GM08714 (cell line): ENCODE results near the gene CD99L2.

Source experiments
- H3K4me3 ChIP-seq: fragments of 200-500 bp; sonication (Bioruptor generic); 2 replicates; pipeline ENCODE4 v1.5.1; 2014; ENCODE audit warnings: mild to moderate bottlenecking, low read length, inconsistent platforms
- ZNF274 ChIP-seq: IDR thresholded peaks from 2 replicates; pipeline ENCODE4 v1.6.1; 2012; ENCODE audit warnings: mild to moderate bottlenecking, low read depth, low read length

CD99L2 gene

DNA sequence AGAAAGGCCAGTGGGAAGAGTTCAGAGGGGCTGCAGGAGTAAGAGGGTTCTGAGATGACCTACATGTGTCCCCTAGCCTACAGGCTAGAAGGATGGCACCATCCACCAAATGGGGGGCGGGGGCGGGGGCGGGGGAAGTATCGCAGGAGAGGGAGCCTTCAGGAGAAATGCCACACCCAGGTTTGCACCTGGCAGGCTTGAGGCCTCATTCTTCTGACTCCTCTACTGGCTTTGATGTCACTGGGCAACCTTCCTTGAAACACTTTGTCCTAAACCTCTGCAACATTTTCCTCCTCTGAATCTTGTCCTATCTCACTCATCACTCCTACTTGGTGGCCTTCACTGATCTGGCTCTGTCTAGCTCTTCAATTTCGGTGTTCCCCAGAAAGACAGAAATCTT lies 24.0 kb downstream of the CD99L2 start:
- no peak overlapping the region for H3K4me3 ChIP-seq
- no peak for TF ChIP-seq ZNF274

DNA sequence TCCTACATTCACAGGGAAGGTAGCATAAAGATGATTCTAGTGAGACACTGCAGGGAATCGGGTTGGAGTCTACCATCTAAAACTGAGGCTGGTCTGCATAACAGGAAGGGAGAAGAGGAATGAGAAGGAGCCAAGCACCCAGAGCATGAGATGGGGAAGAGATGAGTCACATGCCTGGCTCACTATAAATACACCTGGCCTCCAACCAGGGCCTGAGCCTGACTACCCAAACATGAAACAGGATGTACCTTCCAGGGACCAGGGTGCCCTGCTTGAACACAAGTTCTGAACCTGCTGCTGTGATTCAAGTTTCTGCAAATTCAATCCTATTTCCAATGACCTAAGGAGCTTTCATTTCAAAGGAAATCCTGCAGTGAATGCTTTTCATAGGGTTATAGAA lies 24.9 kb downstream of the CD99L2 start:
- H3K4me3 ChIP-seq = no peak overlapping the region
- TF ChIP-seq ZNF274 = no peak

DNA sequence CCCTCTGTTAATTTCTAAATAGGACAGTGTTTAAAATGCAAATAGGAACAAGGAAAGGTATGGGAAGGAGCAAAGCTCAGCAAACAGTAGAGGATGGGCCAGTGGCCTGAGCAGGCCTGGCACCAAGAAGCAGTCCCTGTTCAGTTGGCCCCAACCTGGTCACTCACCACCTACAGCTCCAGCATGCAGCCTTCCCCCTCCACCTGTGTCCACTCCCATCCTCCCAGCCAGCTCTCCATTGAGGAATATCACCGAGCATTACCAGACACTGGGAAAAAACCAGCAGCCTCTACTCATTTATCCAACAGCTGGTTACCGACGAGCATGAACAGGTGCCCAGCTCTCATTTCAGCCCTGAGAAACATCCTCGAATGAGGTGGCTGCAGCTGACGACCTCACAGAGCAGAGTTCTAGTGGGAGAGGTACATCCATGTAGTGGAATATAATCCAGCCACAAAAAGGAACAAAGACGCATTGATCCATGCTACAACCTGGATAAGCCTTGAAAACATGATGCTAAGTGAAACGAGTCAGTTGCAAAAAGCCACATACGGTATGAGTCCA lies 25.6 kb downstream of the CD99L2 start:
- H3K4me3 ChIP-seq = no peak overlapping the region
- TF ChIP-seq ZNF274 = no peak

DNA sequence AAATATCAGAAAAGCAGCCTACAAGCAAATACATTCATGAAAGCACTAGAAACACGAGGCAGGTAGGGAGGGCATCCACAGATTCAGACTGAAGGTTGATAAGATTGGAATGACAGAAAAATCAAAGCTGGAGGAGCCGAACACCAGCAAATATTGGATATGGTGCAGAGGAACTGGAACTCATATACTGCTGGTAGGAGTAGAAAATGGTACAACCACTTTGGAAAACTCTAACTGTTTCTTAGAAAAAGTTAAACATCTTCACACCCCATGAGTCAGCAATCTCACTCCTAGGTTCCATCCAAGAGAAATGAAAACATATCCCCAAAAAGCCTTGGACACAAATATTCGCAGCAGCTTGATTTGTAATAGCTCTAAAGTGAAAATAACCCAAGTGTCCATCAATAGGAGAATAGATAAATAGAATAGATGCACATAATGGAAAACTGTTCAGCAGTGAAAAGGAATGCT lies 27.1 kb downstream of the CD99L2 start:
- TF ChIP-seq ZNF274 = no peak
- H3K4me3 ChIP-seq = no peak overlapping the region

DNA sequence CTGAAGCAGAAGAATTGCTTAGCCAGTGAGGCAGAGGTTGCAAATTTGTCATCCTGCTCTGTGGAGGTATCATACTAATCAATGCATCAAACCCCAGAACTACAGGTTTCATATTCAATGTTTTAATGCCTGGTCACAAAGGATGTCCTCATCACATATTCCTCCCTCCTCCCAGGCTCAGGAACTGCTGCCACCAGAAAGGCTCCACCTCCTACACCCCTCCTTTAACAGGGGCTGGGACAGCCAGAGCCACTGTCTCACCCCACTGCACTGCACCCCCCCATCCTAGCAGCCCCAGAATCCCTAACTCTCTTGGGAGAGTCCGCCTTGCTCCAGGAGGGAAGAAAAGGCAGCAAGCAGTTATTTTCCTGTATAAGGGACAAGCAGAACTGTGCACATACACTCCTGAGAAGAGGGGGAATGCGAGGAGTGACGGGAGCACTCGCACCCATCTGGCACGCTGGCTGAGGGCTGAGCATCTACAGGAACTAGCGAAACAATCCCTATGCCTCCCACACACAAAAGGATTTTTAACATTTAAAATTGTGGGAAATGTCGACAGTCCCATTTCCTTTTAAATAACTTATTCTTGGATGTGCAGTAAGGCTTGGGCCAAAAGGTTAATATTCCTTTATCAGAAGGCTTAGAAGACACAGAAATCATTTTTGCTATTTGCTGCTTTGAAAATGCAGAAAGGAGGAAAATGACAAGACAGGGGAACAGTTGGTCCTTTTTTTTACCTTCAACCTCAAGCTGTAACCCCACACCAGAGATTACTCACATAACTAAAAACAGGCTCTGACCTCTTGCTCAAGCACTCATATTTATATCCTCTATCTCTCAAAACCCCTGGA lies 27.8 kb downstream of the CD99L2 start:
- no peak overlapping the region for H3K4me3 ChIP-seq
- TF ChIP-seq ZNF274 = no peak

DNA sequence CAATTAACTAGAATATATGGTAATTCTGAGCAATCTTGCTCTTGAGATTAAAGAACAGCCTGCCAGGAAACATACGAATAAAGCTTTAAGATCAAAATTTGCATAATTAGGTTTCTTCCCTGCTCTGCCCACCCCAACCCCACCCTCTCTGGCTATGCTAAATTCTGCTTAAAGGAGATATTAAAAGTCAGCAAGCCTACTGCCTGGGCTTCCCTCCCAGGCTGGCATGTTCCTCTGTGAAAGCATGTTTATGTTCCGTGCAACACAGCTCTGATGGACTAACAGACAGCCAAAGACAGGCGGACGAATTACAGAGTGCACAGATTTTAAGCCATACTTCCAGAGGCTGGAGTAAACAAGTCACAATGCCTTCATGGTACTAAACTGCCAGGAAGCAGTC lies 28.4 kb downstream of the CD99L2 start:
- no peak overlapping the region for H3K4me3 ChIP-seq
- TF ChIP-seq ZNF274 = no peak

DNA sequence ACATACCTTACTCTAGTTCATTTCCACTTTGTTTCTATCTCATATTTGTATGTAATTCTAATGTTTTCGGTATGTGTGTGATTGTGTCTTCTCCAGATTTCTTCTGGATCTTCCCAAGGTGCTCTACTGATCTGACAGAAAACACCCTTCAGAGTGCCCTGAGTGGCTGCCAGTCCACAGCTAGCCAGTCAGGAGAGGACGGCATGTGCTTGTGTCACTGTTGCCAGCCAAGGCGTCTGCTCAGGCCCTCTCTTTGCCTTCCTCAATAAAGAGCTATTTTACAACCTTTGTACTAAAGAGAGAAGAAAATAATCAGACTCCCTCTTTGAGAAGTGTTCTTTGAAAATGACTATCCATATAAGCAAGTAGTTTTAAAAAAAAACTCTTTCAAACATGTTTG lies 29.0 kb downstream of the CD99L2 start:
- no peak for TF ChIP-seq ZNF274
- H3K4me3 ChIP-seq = no peak overlapping the region

DNA sequence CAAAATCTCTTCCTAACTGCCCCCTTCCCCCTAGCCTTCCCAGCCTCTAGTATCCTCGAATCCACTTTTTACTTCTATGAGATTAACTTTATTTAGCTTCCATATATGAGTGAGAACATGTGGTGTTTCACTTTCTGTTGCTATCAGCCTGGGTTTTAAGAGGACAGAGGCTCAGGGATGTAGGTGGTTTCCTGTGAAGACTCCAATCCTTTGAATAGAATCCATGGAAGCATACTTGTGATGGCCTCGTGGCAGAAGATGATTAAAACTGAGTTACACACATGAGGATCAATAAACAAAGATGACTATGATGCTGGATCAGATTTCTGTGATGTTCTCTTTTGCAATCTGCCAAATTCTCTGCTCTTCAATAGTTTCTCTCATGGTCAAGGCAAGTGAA lies 29.8 kb downstream of the CD99L2 start:
- no peak for TF ChIP-seq ZNF274
- H3K4me3 ChIP-seq = no peak overlapping the region

DNA sequence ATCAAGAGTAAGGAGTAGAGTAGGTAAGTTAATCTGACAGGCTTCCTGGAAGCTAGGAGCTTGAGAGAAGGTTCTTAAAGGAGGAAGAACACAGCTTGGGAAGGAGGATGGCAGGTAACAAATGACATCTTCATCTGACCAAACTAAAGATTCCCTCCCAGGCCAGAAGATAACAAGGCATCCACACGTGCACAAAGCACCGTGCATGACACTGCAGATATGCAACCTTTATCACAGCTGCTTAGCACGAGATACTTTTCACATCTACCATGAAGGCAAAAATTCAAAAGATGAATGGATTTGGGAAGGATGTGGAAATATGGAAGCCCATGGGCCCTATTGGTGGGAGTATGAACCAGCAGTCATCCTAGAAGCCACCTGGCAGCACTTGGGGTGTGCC lies 34.3 kb downstream of the CD99L2 start:
- TF ChIP-seq ZNF274 = no peak
- no peak overlapping the region for H3K4me3 ChIP-seq

DNA sequence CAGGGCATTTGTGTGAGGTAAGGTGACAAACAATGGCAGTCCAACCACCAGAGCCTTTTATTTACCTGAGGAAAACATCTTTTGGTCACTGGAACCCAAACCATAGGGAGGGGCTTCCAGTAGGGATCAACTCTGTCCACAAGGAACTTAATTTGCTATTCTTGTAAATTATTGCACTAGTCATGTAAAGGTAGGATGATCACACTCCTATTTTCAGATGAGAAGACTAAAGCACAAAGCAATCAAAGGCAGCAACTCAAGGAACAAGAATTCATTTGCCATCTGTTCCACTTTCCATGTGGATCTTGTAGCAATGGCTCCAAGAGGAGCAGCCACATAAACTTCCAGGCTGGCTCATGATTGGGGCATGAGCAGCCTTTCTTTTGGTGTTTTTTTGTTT lies 35.3 kb downstream of the CD99L2 start:
- H3K4me3 ChIP-seq = no peak overlapping the region
- TF ChIP-seq ZNF274 = no peak

DNA sequence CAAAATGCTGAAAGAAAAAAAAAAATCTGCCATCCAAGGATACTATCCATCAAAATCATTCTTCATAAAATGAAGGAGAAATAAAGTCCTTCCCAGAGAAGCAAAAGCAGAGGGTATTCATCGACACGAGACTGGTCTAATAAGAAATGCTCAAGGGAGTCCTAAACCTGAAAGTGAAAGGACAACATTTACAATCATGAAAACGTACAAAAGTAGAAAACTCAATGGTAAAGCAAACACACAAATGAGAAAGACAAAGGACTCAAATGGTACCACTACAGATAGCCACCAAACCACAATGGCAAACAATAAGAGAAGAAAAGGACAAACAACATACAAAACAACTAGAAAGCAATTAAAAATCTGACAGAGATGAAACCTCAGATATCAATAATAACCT lies 41.0 kb downstream of the CD99L2 start:
- no peak overlapping the region for H3K4me3 ChIP-seq
- no peak for TF ChIP-seq ZNF274

DNA sequence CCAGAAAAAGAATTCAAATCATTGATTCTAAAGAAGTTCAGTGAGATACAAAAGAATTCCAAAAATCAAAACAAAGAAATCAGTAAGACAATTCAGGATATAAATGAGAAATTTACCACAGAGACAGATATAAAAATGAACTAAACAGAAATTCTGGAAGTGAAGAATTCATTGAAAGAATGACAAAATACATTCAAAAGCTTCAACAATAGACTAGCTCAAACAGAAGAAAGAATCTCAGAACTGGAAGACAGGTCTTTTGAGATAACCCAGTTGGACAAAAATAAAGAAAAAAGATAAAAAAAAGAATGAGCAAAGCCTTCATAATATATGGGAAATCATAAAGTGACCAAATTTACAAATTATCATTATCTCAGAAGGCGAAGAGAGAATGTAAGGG lies 41.7 kb downstream of the CD99L2 start:
- H3K4me3 ChIP-seq = no peak overlapping the region
- TF ChIP-seq ZNF274 = no peak

DNA sequence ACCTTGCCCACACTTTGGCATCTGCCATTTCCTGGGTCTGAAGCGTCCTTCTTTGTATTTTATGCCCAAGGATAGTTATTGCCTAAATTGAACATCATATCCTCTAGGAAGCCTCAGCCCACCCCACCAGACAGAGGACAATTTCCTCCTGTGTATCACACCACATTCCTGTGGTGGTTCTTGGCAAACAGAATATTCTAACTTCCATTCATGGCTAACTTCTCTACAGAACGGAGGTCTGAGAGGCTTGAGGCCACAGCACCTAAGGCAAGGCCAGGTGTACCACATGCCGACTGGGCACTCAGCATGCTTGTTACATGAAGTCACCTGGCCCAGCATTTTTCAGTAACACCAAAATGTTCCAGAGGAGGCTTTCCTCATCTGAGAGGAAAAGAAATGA lies 42.4 kb downstream of the CD99L2 start:
- no peak for TF ChIP-seq ZNF274
- H3K4me3 ChIP-seq = no peak overlapping the region

DNA sequence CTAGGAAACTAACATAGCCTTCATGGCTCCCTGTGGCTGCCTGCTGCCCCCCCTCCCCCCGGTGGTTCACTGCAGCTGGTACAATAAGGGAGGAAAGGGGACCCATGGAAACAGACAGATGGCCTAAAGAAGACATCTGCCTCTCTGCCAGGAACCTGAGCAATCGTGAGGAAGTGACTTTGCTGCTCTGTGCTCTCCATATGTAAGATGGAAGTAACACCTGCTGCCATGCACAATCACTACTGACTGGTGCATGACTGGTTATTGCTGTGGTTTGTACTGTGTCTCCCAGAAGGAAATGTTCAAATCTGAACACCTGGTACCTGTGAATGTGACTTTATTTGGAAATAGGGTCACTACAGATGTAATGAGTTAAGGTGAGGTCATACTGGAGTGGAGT lies 43.6 kb downstream of the CD99L2 start:
- TF ChIP-seq ZNF274 = no peak
- H3K4me3 ChIP-seq = no peak overlapping the region

DNA sequence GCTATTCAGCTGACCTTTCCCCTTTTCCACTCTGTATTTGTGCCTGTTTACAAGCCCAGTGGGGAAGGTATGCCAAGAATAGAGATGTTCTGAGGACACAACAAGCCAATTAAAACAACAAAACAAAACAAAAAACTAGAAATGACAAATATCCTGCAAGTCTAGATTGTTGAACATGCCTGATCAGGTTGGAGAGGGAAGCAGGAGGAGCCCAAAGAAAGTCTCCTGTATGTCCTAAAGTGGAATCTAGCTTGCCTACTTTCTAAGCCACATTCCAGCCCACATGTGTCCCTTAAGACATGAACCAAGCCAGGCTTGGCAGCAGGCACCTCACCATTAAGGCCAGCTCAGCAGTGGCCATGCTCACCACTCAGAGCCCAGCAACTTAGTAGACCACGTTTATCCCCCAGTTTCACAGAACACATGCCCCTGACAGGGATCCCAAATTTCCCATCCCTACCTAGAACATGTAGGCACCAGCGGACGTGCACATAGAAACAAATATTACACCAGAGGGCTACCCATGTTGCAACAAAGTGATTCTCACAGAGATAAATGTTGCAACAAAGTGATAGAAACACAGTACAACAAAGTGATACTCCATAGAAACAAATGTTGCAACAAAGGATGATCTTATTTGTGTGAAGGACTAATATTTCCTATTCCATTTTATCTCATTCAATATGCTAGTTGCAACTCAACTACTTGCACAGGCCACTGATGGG lies 48.3 kb downstream of the CD99L2 start:
- H3K4me3 ChIP-seq = no peak overlapping the region
- TF ChIP-seq ZNF274 = no peak
